Activated CD8-positive, alpha-beta memory T cell treated with anti-CD3 and anti-CD28 coated beads, Interleukin-2, amount 50 U/mL, for 4 hours (primary cell): ENCODE measurements around the gene KIF12.
"Not testable (repeated sequence)": the region's sequence is repeated elsewhere in the genome, so short reads cannot be mapped to it uniquely, and the experiment has no call there.

Source experiments
- DNase-seq: peaks from one replicate; pipeline ENCODE4 v3.0.0-alpha.2; 2020

Gene KIF12

GRCh38 chr9:114098936-114099668 lies at the start of gene KIF12:
TSS of gene KIF12 (minus strand) at chr9:114099292. CDS start at chr9:114099276, 16 bp downstream.
- no peak for DNase-seq

GRCh38 chr9:114146735-114147134 lies 47.6 kb upstream of the KIF12 start:
- DNase-seq = no peak

GRCh38 chr9:114143234-114143633 lies 44.1 kb upstream of the KIF12 start:
- no peak for DNase-seq

- DNase-seq = no peak
These were observed 42.7 kb upstream of the KIF12 start for GRCh38 chr9:114141553-114142402.

GRCh38 chr9:114140850-114141249 lies 41.8 kb upstream of the KIF12 start:
- DNase-seq = no peak

- no peak for DNase-seq
These were observed 41.3 kb upstream of the KIF12 start for GRCh38 chr9:114140401-114140800.

GRCh38 chr9:114139071-114139470 lies 40.0 kb upstream of the KIF12 start:
- no peak for DNase-seq

GRCh38 chr9:114138552-114138971 lies 39.5 kb upstream of the KIF12 start:
- DNase-seq = no peak

GRCh38 chr9:114137831-114138230 lies 38.7 kb upstream of the KIF12 start:
- DNase-seq = no peak

GRCh38 chr9:114134827-114135396 lies 35.8 kb upstream of the KIF12 start:
- DNase-seq = no peak

- DNase-seq = no peak
These were observed 33.4 kb upstream of the KIF12 start for GRCh38 chr9:114132550-114132918.

GRCh38 chr9:114131808-114132549 lies 32.9 kb upstream of the KIF12 start:
- DNase-seq = no peak

GRCh38 chr9:114130624-114131277 lies 31.7 kb upstream of the KIF12 start:
- no peak for DNase-seq

GRCh38 chr9:114130141-114130540 lies 31.0 kb upstream of the KIF12 start:
- DNase-seq = no peak

GRCh38 chr9:114128759-114129158 lies 29.7 kb upstream of the KIF12 start:
- not testable (repeated sequence) for DNase-seq

GRCh38 chr9:114126247-114127060 lies 27.4 kb upstream of the KIF12 start:
- no peak for DNase-seq

GRCh38 chr9:114125476-114126013 lies 26.5 kb upstream of the KIF12 start:
- DNase-seq = no peak

- no peak for DNase-seq
These were observed 25.8 kb upstream of the KIF12 start for GRCh38 chr9:114124666-114125475.

- no peak for DNase-seq
These were observed 25.0 kb upstream of the KIF12 start for GRCh38 chr9:114124138-114124537.
